ENCODE results near the gene EXOC3L2.

DNA sequence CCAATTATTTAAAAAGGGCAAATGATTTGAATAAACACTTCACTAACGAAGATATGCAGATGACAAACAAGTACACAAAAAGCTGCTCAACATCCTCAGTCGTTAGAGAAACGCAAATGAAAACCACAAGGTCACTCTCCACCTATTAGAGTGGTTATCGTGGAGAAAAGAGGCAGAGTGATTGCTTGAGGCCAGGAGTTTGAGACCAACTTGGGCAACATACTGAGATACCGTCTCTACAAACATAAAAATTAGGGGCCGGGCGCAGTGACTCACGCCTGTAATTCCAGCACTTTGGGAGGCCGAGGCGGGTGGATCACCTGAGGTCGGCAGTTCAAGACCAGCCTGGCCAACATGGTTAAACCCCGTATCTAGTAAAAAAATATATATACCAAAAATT lies 39.4 kb downstream of the EXOC3L2 start:
- TF ChIP-seq, protein P1, sequence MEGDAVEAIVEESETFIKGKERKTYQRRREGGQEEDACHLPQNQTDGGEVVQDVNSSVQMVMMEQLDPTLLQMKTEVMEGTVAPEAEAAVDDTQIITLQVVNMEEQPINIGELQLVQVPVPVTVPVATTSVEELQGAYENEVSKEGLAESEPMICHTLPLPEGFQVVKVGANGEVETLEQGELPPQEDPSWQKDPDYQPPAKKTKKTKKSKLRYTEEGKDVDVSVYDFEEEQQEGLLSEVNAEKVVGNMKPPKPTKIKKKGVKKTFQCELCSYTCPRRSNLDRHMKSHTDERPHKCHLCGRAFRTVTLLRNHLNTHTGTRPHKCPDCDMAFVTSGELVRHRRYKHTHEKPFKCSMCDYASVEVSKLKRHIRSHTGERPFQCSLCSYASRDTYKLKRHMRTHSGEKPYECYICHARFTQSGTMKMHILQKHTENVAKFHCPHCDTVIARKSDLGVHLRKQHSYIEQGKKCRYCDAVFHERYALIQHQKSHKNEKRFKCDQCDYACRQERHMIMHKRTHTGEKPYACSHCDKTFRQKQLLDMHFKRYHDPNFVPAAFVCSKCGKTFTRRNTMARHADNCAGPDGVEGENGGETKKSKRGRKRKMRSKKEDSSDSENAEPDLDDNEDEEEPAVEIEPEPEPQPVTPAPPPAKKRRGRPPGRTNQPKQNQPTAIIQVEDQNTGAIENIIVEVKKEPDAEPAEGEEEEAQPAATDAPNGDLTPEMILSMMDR (IDR thresholded peaks at IDR 0.05), result no peak
- TF ChIP-seq ZFX (IDR thresholded peaks at IDR 0.05; ENCODE audit: borderline replicate concordance), result no peak

Measured in 22Rv1 (cell line).